GM18519 (cell line): ENCODE results near the gene TLCD5.

ENCODE experiments used
- ATAC-seq: cut with Tn5 transposase; IDR thresholded peaks from one replicate; pipeline ENCODE4 v1.9.1; 2021; ENCODE audit warnings: mild to moderate bottlenecking, moderate library complexity; ENCODE audit not compliant: unreplicated experiment, low FRiP score

TLCD5 gene

DNA sequence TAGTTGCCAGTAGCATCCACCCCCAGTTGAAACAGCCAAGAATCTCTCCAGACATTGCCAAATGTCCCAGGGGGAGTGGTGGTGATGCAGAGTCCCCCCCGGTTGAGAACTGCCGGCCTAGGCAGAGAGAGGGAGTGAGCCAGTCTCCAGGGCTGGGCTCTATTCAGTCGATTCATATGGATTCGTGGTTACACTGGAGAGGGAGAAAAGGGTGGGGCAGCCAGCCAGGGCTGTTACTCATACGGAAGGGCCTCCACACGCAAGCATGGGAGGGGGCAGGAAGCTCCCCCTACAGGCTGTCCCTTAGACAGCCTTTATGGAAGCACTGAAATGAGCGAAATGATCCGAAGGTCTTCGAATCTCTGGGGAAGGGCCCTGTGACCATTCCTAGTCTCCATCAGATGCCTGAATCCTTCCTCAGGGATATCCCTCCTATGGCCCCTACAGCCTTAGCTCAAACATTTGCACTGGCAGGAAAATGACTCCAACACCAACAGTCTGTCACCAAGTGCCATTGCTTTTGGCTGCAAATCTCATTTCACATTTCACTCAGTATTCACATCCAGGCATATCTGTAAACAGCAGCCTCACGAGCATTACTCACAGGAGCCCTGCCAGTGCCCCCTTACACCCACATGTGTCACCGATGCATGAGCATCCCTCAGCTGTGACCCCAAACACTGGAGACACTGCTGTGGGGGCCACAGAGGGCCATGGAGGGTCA is 18.4 kb upstream of the TLCD5 start:
- no peak for ATAC-seq

DNA sequence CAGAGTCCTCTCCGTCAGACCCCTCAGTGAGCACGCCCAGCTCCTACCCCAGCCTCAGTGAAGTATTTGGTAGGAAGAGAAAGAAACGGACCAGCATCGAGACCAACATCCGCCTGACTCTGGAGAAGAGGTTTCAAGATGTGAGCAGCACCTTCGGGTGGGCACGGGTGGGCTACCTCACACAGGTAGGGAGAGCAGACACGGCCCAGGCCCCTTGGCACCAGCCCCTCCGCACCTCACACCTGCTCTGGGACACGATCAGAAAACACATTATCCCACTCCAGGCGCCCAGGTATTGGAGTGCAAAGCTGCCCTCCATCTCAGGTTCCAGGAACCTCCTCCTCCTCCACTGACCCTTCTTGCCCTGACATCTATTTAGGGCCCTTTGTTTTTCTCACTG is 17.6 kb upstream of the TLCD5 start:
- ATAC-seq, result no peak

DNA sequence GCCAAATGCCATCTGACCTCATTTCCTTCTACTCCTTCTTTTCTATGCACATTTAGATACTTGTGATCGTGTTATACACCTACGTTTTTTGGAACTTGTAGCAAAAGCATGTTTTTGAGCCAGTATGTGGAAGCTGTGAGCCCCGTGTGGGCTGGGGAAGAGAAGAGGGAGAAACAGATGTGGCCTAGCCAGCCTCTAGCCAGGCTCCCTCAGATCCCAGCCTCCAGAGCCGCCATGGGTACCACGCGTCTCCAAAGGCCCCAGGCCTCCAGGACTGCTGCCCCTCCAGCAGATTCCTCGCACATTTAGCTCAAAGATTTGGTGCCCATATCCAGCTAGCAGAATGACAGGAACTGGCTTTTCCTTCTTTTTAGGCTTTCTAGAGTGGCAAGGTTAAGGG is 17.0 kb upstream of the TLCD5 start:
- ATAC-seq, result no peak

DNA sequence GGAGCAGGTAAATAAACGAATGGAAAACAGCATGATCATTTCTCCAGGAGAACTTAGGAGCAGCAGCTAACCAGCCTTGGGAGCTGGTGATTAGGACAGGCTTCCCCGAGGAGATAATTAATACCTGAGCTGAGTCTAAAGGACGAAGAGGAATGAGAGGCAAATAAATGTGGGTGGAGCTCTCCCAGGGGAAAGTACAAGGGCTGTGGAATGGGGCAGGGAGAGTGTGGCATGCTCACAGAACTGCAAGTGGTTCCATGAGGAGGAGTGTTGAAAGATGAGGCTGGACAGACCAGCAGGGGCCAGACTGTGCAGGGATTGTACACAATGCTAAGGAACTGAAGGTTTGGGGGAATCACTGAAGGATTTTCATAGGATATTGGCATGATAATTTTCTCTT is 14.2 kb upstream of the TLCD5 start:
- ATAC-seq, result no peak

DNA sequence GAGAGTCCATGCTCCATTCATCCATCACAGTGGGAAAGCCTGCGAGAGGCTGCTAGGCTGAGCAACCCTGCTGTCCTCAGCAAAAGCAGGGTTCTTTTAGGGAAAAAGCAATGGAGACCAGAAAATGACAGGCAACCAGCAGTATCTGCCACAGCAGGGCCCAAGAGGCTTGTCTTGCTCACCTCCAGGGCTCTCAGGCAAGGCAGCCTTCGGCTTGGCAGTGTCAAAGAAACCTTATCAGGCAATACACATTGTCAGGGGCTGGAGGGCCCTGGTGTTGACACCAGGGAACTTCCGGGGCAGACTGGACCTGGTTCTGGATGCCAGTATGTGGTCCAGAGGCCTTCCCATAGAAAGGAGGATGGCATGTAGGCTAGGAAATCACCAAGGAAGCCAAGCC is 10.2 kb upstream of the TLCD5 start:
- ATAC-seq, result no peak

DNA sequence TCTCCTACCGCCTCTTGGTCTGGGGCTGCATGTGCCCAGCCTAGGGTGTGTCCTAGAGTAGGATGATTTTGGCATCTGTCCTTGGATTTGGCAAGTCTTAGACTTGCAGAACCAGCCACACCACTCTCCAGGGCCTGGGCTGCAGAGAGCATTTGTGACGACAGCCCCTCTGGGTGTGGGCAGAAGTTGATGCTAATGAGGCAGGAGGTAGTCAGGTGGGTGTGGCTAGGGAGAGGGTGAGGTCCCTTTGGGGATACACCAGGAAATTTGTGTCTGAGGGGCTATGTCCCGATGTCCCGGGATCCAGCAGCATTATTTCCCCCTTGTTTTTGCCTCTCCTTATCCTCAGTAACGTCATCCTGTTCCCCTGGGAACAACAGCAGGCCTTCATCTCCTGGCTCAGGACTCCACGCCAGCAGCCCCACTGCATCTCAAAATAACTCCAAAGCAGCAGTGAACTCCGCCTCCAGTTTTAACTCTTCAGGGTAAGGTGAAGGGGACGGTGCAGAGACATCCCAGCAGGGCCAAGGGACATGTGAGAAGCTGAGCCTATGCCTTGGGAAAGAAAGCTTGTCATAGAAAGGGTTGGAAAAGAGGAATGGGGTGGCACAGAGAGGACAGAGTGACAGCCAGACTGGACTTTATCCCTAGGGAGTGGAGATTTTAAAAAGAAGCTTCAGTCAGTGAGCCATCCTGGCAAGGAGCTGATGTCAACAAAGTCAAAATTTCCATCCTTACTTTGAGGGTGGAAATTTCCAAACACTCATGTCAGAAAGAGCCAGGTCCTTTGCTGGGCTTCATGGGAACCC is 8.0 kb upstream of the TLCD5 start:
- ATAC-seq, result no peak

DNA sequence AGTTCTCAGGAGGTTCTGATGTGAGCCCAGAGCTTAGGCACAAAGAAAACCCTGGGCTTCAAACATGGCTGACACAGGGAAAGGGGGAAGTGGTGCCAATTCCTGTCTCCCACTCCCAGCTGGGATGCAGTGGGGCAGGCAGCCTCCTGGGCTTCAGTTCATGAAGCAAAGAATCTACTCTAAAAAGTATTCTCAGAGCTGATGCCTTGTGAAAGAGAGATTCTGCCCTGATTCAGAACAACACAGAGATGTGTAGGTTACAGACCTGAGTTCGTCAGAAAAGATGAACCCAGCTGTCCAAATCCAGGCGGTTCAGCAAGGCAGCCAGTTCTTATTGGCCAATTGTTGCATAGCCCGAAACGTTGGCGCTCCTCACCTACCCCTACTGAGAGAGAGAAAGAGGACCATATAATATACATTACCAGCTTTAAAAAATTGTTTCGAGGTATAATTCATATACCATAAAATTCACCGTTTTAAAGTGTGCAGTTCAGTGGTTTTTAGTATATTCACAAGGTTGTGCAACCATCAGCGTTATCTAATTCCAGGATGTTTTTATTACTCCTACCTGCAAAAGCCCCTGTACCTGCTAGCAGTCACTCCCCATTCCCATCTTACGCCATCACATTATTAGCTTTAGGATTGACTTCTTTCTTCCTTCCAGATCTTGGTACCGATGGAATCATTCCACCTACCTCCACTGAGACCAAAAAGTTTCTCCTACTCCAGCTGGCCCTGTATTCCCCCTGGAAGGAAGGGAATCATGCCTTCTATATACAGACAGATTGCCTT is 7.2 kb upstream of the TLCD5 start:
- ATAC-seq, result no peak

DNA sequence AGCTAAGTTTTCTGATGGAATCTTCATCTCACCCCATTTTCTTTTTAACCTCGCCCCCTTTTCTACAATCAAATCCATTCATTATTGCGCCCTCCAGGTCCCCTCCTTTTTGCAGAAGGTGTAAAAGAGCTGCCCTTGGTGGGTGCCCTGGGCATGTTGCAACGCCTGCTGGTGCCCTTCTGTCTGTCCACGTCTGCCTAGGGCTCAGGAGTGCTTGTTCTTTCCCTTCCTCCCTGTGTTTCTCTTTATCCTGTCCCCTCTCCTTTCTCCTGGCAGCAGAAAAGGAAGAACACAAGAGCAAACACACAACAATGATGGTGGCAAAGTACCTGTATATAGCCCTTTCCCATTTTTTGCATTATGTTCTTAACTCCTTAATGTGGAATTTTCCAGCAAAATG is 6.2 kb upstream of the TLCD5 start:
- no peak for ATAC-seq

DNA sequence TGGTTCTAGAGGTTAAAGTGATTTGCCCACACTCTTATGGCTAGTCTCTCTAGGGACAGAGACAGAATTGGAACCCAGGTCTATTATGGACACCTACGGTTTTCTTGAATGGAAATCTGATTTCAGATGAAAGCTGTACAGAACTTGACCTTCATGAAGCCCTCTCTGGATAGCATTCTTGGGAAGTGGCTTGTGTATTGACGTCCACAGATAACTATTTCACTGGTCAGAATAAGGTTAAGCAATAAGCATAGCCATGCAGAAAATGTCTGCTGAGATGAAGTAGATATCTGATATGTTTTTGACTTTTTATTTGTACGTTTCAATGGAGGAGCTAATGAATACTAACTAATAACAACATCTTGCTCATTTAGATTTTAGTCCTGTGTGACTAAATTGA is 1.1 kb downstream of the TLCD5 start:
- ATAC-seq, result no peak

DNA sequence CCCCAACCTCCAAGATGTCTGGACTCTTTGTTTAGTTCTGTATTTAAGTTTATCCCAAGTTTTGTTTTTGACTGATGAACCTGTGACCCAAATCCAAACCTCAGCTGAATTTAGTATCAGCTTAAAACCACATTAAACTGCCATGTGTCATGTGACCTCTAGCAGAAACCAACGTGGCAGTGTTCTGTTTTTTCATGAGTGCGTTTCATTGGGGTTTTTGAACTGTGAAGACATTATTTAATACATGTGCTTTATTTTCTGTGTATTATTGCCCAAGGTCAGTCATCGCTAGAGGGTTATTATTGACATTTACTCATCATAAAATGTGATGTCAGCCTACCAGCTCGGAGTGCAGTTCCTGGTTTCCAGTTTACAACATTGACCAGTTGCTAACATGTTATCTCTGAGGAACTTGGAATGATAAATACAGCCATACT is 1.8 kb downstream of the TLCD5 start:
- ATAC-seq, result no peak

DNA sequence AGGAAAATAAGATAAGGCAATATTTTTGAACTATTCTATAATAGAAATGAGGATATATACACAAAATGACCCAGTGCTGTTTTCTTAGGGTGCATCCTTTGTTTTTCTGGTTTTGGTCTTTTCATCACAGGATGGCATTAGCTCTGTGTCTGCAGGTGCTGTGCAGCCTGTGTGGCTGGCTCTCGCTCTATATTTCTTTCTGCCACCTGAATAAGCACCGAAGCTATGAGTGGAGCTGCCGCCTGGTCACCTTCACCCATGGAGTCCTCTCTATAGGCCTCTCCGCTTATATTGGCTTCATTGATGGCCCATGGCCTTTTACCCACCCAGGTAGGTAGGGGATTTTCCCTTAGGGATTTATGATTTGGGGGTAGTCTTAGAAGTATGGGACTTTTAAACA is 2.2 kb downstream of the TLCD5 start:
- ATAC-seq, result no peak

DNA sequence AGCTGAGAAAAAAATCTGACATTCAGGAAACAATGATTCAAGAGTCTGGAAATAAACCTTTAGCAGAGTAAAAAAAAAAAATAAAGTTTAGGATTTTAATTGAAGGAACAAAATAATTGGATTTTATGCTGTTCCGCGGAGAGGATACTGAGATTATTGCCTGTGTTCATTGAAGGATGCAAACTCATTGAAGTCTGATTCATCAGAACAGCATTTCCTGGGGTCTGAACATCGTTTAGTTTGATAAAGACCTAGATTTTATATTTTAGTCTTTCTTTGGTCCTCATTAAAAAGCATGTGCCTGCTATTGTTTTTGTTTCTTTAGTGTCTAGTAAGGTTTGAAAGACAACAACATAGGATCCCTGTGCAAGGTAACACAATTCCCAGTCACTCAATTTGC is 4.5 kb downstream of the TLCD5 start:
- no peak for ATAC-seq

DNA sequence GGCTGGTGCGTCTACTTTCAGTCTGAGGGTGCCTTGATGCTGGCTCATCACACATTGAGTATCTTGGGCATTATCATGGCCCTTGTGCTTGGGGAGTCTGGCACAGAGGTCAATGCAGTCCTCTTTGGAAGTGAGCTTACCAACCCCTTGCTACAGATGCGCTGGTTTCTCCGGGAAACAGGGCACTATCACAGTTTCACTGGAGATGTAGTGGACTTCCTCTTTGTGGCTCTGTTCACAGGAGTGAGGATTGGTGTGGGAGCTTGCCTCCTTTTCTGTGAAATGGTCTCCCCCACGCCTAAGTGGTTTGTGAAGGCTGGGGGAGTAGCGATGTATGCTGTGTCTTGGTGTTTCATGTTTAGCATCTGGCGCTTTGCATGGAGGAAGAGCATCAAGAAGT is 4.9 kb downstream of the TLCD5 start:
- no peak for ATAC-seq

DNA sequence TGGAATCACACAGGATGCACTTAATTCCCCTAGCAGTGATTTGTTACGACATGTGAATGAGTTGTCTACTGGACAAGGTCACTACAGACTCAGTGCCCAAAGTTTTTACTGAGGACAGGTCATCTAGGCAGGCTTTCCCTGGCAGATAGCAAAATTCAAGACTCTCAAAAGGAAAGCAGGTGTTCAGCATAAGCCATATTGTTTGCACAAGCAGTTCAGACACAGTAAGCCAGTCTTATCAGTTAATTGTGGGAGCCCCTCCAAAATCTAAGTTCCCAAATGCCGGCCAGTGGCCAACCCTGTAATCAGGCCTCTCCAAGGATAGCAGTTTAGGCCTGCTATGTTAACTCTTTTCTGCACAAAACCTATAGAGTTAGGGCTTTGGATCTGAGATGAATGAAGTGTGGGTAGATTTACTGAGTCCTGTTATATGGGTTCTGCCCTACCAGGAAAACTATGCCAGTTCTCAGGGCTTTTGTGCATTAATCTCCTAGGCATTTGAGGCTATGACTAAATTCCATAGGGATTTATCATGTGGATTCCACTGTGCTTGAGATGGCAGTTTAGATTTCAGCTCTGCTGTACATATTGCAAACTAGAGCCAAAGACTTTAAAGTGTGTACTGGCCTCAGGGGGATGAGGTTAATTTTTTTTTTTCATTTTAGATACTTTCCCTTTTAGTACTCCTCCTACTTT is 6.3 kb downstream of the TLCD5 start:
- no peak for ATAC-seq

DNA sequence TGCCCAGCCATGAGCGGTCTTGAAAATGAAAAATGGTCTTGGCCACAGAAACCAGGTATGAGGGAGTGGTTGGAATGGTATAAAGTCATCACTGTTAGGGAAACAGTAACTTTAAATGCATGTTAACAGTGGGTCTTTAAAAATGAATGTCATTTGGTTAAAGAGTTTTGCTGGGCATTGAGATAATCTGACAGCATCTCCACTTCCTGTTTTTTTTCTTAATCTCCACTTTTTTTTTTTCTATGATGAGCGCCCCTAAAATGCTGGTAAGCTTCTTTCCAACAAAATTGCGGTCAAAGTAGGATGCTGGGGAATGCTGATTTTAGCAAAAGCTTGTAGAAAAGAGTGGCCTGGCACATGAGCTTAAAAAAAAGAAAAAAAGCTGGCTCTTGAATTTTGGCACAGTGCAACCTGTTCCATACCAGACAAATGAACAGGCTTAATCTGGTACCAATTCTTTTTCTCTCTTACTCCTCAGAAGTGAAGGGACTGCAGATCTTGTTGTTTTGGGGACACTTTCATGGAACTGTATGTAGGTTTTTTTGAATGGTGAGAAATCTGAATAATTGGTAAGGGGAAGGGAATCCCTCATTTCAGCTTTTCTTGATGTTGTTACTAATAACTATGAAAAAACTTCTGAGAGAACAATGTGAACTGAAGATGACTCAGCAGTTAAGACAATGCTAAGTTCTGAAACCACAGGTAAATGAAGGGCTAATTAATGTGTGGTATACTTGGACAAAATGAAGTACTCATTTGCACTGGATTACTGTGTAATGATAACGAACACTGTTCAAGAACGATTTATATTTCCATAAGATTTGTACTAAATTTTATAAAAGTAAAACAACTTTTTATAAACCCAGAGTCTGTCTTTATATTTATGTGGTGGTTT is 8.0 kb downstream of the TLCD5 start:
- no peak for ATAC-seq

DNA sequence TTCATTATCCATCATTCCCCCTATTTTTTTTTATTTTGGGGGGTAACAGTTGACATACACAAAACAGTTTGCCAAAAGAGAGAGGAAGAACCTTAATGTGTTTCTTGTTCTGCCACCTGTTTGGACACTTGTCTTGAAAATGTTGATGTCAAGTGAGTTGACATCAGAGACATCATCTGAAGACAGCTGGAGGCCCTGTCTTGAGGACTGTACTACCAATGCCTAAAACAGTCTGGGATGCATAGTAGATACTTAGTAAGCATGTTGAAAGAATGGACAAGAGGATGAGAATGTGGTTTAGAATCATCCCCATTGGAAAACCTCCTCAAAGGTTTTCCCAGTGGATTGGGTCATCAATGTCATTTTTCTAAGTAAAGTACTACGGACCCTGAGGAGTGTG is 8.7 kb downstream of the TLCD5 start:
- no peak for ATAC-seq

DNA sequence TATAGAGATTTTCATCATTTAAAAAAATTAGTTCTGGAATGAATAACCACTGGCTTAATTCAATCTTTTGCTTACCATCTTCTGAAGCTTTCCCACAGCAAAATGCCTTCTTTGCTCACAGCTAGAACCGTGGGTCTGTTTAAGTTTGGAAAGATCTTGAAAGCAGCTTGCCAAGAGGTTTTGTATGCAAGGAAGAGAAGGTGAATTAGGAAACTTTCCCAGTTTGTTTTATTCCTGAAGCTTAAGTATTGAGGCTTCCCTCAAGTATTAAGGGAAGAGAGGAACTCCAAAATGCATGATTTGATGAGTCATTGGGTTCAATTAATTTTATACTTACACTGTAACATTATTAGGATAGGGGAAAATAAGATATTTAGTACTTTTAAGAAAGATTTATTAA is 9.2 kb downstream of the TLCD5 start:
- no peak for ATAC-seq

DNA sequence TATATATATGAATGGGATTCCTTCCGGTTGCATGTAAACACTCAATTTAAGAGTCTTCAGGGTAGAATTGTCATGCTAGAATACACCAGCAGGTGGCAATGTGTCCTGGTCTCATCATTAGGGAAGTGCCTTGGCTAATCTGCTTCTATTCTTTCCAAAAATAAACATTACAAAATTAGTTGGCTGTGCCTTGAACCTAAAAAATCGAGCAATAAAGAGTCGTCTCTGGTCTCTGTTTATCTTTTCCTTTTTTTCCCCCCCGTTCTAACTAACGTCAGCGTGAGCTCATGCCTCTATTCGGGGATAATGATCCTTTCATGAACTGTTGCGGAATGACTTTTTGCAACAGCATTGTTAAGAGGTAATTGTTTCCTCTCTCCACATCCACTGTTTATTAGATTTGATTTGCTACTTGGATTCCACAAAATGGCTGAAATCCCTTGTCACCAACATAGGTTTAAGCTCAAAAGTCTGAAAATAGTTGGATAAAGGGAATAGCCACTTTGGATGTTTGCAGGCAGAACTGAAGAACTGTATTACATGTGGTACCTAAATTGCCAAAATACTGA is 9.9 kb downstream of the TLCD5 start:
- ATAC-seq, result no peak

DNA sequence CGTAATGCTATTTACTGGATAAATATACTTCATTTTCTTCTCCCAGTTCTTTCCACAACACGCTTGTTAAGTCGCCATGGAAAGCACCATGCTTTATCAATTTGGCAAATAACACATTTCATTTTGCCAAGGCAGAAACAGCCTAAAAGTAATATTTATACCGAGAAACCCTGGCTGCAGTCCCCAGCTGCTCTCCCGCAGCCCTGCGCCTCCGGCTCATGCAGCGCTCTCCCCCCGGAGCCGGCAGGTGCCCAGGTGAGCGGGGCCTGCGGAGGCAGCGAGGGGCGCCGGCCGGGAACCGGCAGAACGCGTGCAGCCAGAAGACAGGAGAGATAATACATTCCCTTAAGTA is 10.4 kb downstream of the TLCD5 start:
- ATAC-seq, result peak; percentile 7
